Smooth muscle cell (in vitro differentiated cells): ENCODE measurements around the gene DPF1. TPM values are rescaled to one million over a fixed set of nuclear protein-coding genes. Genes with fewer than 3 reads are reported as not detected.

Experiments
- DNase-seq: peaks from one replicate; lab custom pipeline; 2025; ENCODE audit not compliant: unreplicated experiment; lab: John Stamatoyannopoulos, UW
- H2AFZ ChIP-seq: fragments of 200-600 bp; sonication (generic); 2 replicates; pipeline ENCODE4 v1.6.0; 2016; ENCODE audit warnings: antibody characterized with exemption, low read depth, mild to moderate bottlenecking
- H3F3A ChIP-seq: fragments of 200-600 bp; sonication (generic); 2 replicates; pipeline ENCODE4 v1.6.0; 2017; ENCODE audit warnings: antibody characterized with exemption, low read depth
- H3K27ac ChIP-seq: fragments of 200-600 bp; sonication (generic); 2 replicates; pipeline ENCODE4 v1.5.1; 2016; ENCODE audit warnings: low read depth, mild to moderate bottlenecking
- H3K27me3 ChIP-seq: fragments of 200-600 bp; sonication (generic); 2 replicates; pipeline ENCODE4 v1.6.1; 2016; ENCODE audit warnings: low read depth, mild to moderate bottlenecking
- H3K36me3 ChIP-seq: fragments of 200-600 bp; sonication (generic); 2 replicates; pipeline ENCODE4 v1.5.1; 2016; ENCODE audit warnings: low read depth
- H3K4me1 ChIP-seq: fragments of 200-600 bp; sonication (generic); 2 replicates; pipeline ENCODE4 v1.5.1; 2016; ENCODE audit warnings: low read depth
- H3K4me2 ChIP-seq: fragments of 200-600 bp; sonication (generic); 2 replicates; pipeline ENCODE4 v1.6.0; 2016; ENCODE audit warnings: mild to moderate bottlenecking
- H3K4me3 ChIP-seq: fragments of 200-600 bp; sonication (generic); 2 replicates; pipeline ENCODE4 v1.5.1; 2016; ENCODE audit warnings: mild to moderate bottlenecking
- H3K79me2 ChIP-seq: fragments of 200-600 bp; sonication (generic); 2 replicates; pipeline ENCODE4 v1.6.0; 2016; ENCODE audit warnings: low read depth, mild to moderate bottlenecking
- H3K9ac ChIP-seq: fragments of 200-600 bp; sonication (generic); 2 replicates; pipeline ENCODE4 v1.6.0; 2016; ENCODE audit warnings: low read depth
- H3K9me3 ChIP-seq: fragments of 200-600 bp; sonication (generic); replicated peaks from 2 replicates; pipeline ENCODE4 v1.5.1; 2016; ENCODE audit warnings: low read depth
- H4K20me1 ChIP-seq: fragments of 200-600 bp; sonication (generic); 2 replicates; pipeline ENCODE4 v1.6.0; 2016; ENCODE audit warnings: low read depth
- CTCF ChIP-seq: fragments of 200-600 bp; sonication (generic); IDR thresholded peaks from 2 replicates; pipeline ENCODE4 v1.5.1; 2017; ENCODE audit warnings: borderline replicate concordance, mild to moderate bottlenecking, antibody characterized with exemption; ENCODE audit not compliant: insufficient read depth, poor library complexity, severe bottlenecking
- WGBS: methylation state at CpG from one replicate; pipeline ENCODE4 v1.1.7; 2016; ENCODE audit warnings: low lambda C conversion rate; 5-methylcytosine and 5-hydroxymethylcytosine counted together
- polyA plus RNA-seq: library from polyadenylated mRNA; unstranded; fragments of >200 nt; fragmentation: Nextera tagmentation; extraction: Ambion mirVana; gene quantifications from 2 replicates; pipeline ENCODE4 v1.2.1, GENCODE V29; 2016
- total RNA-seq: library from RNA; depleted of rRNA; stranded (reverse); fragments of >200 nt; gene quantifications from 2 replicates; pipeline ENCODE4 v1.2.3, GENCODE V29; 2014

The DPF1 gene
- total and polyA plus RNA-seq, 2 experiments from 2014 or later = 0.27 to 2.4 TPM

- H3K36me3 ChIP-seq = no peaks in the 10 kb centered on the region
- H3K4me2 ChIP-seq = no peak overlapping the region
- no peak overlapping the region for H3K9ac ChIP-seq
- H3K27ac ChIP-seq = no peak overlapping the region
- no peak overlapping the region for H3K4me3 ChIP-seq
- no peaks in the 10 kb centered on the region for H3F3A ChIP-seq
- H3K27me3 ChIP-seq = peaks cover 27% of the 10 kb centered on the region
- no peak for TF ChIP-seq CTCF
- H3K4me1 ChIP-seq = peaks cover 26% of the 10 kb centered on the region
- 78% methylated on average over 24 of the region's 24 CpGs for WGBS
- DNase-seq = no peak
- no peaks in the 10 kb centered on the region for H4K20me1 ChIP-seq
- H2AFZ ChIP-seq = no peak overlapping the region
- H3K79me2 ChIP-seq = no peaks in the 10 kb centered on the region
- no peaks in the 10 kb centered on the region for H3K9me3 ChIP-seq
Observed at GRCh38 chr19:38213911-38214625, 10.0 kb downstream of the DPF1 start.

GRCh38 chr19:38213469-38213868 lies 10.6 kb downstream of the DPF1 start:
- no peak overlapping the region for H3K27ac ChIP-seq

GRCh38 chr19:38211766-38212165 lies 12.3 kb downstream of the DPF1 start:
- Histone ChIP-seq H3K27ac (no peak overlapping the region), H3K4me2 (no peak overlapping the region), H4K20me1 (no peaks in the 10 kb centered on the region), H3K9me3 (no peaks in the 10 kb centered on the region), H2AFZ (no peak overlapping the region), H3K4me3 (no peak overlapping the region), H3K4me1 (peaks cover 29% of the 10 kb centered on the region), H3K79me2 (no peaks in the 10 kb centered on the region), H3K27me3 (peaks cover 33% of the 10 kb centered on the region), H3K9ac (no peak overlapping the region), H3K36me3 (no peaks in the 10 kb centered on the region), H3F3A (no peaks in the 10 kb centered on the region)
- TF ChIP-seq CTCF = no peak
- no peak for DNase-seq
- 57% methylated on average over 7 of the region's 15 CpGs for WGBS

More at GRCh38 chr19:38213469-38213868, 10.6 kb downstream of the DPF1 start:
- Histone ChIP-seq H3K79me2 (no peaks in the 10 kb centered on the region), H3K9ac (no peak overlapping the region), H3K4me2 (no peak overlapping the region), H3K9me3 (no peaks in the 10 kb centered on the region), H3K4me3 (no peak overlapping the region), H3K36me3 (no peaks in the 10 kb centered on the region), H4K20me1 (no peaks in the 10 kb centered on the region), H2AFZ (no peak overlapping the region), H3F3A (no peaks in the 10 kb centered on the region), H3K27me3 (peaks cover 33% of the 10 kb centered on the region), H3K4me1 (peaks cover 29% of the 10 kb centered on the region)
- no peak for TF ChIP-seq CTCF
- no peak for DNase-seq
- WGBS = 95% methylated on average over 4 of the region's 23 CpGs

- no peak for DNase-seq
- Histone ChIP-seq H3F3A (no peaks in the 10 kb centered on the region), H2AFZ (no peak overlapping the region), H3K4me2 (peak overlapping the region; percentile 79), H3K9ac (no peak overlapping the region), H3K9me3 (no peaks in the 10 kb centered on the region), H4K20me1 (no peaks in the 10 kb centered on the region), H3K27ac (no peak overlapping the region), H3K36me3 (no peaks in the 10 kb centered on the region), H3K27me3 (peaks cover 33% of the 10 kb centered on the region), H3K4me1 (peaks cover 29% of the 10 kb centered on the region), H3K4me3 (peak overlapping the region; percentile 34), H3K79me2 (no peaks in the 10 kb centered on the region)
- 9% methylated on average over 11 of the region's 27 CpGs for WGBS
- no peak for TF ChIP-seq CTCF
Observed at GRCh38 chr19:38211151-38211591, 12.9 kb downstream of the DPF1 start.
